ENCODE results near the gene STIL. TPM values are rescaled to one million over a fixed set of nuclear protein-coding genes. Genes with fewer than 3 reads are reported as not detected.
A peak's percentile ranks its signal among the peaks of the same experiment; 100 is the strongest.

The STIL gene
- total and polyA plus RNA-seq, 2 of the 13 experiments (the other 11 are each of a cell fraction or from before 2014, with no cell fraction given) = 13.7 to 18.6 TPM

GRCh38 chr1:47216278-47217059 lies 97.5 kb downstream of the STIL start (continued):
- TF ChIP-seq TFE3 (CRISPR knock-in tag; IDR thresholded peaks at IDR 0.05) = no peak
- TF ChIP-seq ZNF446 (CRISPR knock-in tag; IDR thresholded peaks at IDR 0.05) = no peak
- peak; percentile 52 for TF ChIP-seq NCOA2 (CRISPR knock-in tag; IDR thresholded peaks at IDR 0.05)
- peak; percentile 53; the same call in 1 of the 2 replicates for TF ChIP-seq FOXO1 (CRISPR knock-in tag; IDR thresholded peaks at IDR 0.05)
- no peak for TF ChIP-seq ARID4A (CRISPR knock-in tag; IDR thresholded peaks at IDR 0.05; ENCODE audit: borderline replicate concordance)
- no peak for TF ChIP-seq SNAI1 (CRISPR knock-in tag; IDR thresholded peaks at IDR 0.05; ENCODE audit: borderline replicate concordance)
- no peak for TF ChIP-seq RFXAP (CRISPR knock-in tag; IDR thresholded peaks at IDR 0.05; ENCODE audit: borderline replicate concordance)
- no peak for TF ChIP-seq SRSF9 (IDR thresholded peaks at IDR 0.05; ENCODE audit: borderline replicate concordance, insufficient read depth, low read depth, low read length, poor library complexity, severe bottlenecking)
- no peak for TF ChIP-seq ZKSCAN5 (CRISPR knock-in tag; IDR thresholded peaks at IDR 0.05)
- TF ChIP-seq TOE1 (CRISPR knock-in tag; IDR thresholded peaks at IDR 0.05) = no peak
- no peak for TF ChIP-seq SUZ12 (IDR thresholded peaks at IDR 0.05; ENCODE audit: low read depth, low read length)
- no peak for TF ChIP-seq ZNF224 (CRISPR knock-in tag; IDR thresholded peaks at IDR 0.05)
- no peak for TF ChIP-seq REPIN1 (CRISPR knock-in tag; IDR thresholded peaks at IDR 0.05; ENCODE audit: borderline replicate concordance, low read depth)
- no peak for TF ChIP-seq KLF15 (CRISPR knock-in tag; IDR thresholded peaks at IDR 0.05; ENCODE audit: borderline replicate concordance)
- no peak for TF ChIP-seq ZNF546 (CRISPR knock-in tag; conservative IDR thresholded peaks at IDR 0.05)
- no peak for TF ChIP-seq TRIM24 (CRISPR knock-in tag; IDR thresholded peaks at IDR 0.05)
- TF ChIP-seq MED13 (CRISPR knock-in tag; IDR thresholded peaks at IDR 0.05) = no peak

Data from HepG2 (cell line).